ENCODE results near the gene CEBPZ. TPM values are rescaled to one million over a fixed set of nuclear protein-coding genes. Genes with fewer than 3 reads are reported as not detected.

The CEBPZ gene
- total and polyA plus RNA-seq, 2 of the 13 experiments (the other 11 are each of a cell fraction or from before 2014, with no cell fraction given), result 14.4 to 117 TPM

- Histone ChIP-seq H3K4me3 (replicated peaks in 1 of 3; ENCODE audit: insufficient read depth in 1 of 3, low read depth in 2 of 3, low read length in 3 of 3) (no peak overlapping the region; a peak in 1 of 6 replicates), H3K9ac (ENCODE audit: insufficient read depth, low read depth, low read length) (no peak overlapping the region), H3K27me3 (ENCODE audit: control insufficient read depth in 1 of 2, insufficient read depth in 2 of 2, low read length in 2 of 2) (peaks cover 2 to 14% of the 10 kb centered on the region in 2 experiments; a peak in 3 of 5 replicates), H3K4me2 (ENCODE audit: low read depth, low read length) (0 out of 2 replicates have a peak overlapping the region, but pooled peaks have one; percentile 13), H3K4me1 (ENCODE audit: insufficient read depth, low read length) (peaks cover 30% of the 10 kb centered on the region), H3K79me2 (ENCODE audit: insufficient read depth, low read length) (peaks cover 2% of the 10 kb centered on the region), H3K36me3 (replicated peaks in 1 of 2; ENCODE audit: control insufficient read depth in 1 of 2, insufficient read depth in 2 of 2, low read length in 2 of 2) (no peaks in the 10 kb centered on the region), H2AFZ (ENCODE audit: low read length) (no peak overlapping the region), H3K9me3 (ENCODE audit: low read length) (no peaks in the 10 kb centered on the region), H3K27ac (ENCODE audit: extremely low read length, insufficient read depth, low read length) (no peak overlapping the region), H4K20me1 (ENCODE audit: insufficient read depth, low read length) (no peaks in the 10 kb centered on the region)
- intact Hi-C loops (cut with micrococcal nuclease; ENCODE audit: unreplicated experiment) (no loop called here), in situ Hi-C loops (cut with HindIII; ENCODE audit: extremely low pct_ligation_motif_present, low pct_unique_long_range_greater_than_20kb) (no loop called here)
- ChIA-PET CTCF (ENCODE audit: low intra/inter-chr PET ratio, low total read pairs) (no interaction called here), POLR2A (interaction anchor here (0.7 to 2.9 kb wide), 2 partner anchors 35 to 40 kb away, joined by 3 to 9 read pairs; partner anchors contain the start of genes CEBPZ and NDUFAF7)
- ATAC-seq, result no peak
- FAIRE-seq, result no peak
- no TSS peak for BruUV-seq (replicated peaks)
- TF ChIP-seq, protein P1, sequence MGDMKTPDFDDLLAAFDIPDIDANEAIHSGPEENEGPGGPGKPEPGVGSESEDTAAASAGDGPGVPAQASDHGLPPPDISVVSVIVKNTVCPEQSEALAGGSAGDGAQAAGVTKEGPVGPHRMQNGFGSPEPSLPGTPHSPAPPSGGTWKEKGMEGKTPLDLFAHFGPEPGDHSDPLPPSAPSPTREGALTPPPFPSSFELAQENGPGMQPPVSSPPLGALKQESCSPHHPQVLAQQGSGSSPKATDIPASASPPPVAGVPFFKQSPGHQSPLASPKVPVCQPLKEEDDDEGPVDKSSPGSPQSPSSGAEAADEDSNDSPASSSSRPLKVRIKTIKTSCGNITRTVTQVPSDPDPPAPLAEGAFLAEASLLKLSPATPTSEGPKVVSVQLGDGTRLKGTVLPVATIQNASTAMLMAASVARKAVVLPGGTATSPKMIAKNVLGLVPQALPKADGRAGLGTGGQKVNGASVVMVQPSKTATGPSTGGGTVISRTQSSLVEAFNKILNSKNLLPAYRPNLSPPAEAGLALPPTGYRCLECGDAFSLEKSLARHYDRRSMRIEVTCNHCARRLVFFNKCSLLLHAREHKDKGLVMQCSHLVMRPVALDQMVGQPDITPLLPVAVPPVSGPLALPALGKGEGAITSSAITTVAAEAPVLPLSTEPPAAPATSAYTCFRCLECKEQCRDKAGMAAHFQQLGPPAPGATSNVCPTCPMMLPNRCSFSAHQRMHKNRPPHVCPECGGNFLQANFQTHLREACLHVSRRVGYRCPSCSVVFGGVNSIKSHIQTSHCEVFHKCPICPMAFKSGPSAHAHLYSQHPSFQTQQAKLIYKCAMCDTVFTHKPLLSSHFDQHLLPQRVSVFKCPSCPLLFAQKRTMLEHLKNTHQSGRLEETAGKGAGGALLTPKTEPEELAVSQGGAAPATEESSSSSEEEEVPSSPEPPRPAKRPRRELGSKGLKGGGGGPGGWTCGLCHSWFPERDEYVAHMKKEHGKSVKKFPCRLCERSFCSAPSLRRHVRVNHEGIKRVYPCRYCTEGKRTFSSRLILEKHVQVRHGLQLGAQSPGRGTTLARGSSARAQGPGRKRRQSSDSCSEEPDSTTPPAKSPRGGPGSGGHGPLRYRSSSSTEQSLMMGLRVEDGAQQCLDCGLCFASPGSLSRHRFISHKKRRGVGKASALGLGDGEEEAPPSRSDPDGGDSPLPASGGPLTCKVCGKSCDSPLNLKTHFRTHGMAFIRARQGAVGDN (CRISPR knock-in tag; IDR thresholded peaks at IDR 0.05), result 0 out of 2 replicates have a peak, but pooled peaks have one; percentile 14
- no peak for TF ChIP-seq MBD4 (IDR thresholded peaks at IDR 0.05; ENCODE audit: borderline replicate concordance, low read length)
- DNase-seq (ENCODE audit: low spot score), result no peak
- 53% methylated on average over 6 of the region's 6 CpGs for WGBS (ENCODE audit: low lambda C conversion rate)
Observed at GRCh38 chr2:37191747-37192146, 39.6 kb downstream of the CEBPZ start.

DNA sequence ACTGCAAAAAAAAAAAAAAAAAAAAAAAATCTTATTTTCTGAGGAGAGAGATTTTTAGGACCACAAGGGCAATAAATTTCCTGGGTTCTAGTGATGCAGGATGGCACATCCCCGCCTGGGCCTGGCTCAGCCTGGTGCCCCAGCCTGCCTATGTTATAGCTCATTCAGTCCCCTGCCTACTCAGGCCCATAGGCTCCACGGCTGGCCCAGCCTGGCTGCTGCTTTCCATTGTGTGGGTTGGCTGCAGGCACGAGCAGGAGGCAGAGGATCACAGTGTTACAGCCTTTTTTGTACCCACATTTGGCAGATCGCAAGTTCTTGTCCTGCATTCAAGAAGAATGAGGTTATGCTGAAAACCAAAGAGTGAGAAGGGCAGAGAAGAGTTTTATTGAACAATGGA lies 40.1 kb downstream of the CEBPZ start:
- DNase-seq (ENCODE audit: low spot score), result no peak

More for the DNA sequence above, 40.1 kb downstream of the CEBPZ start:
- Histone ChIP-seq H3K9me3 (ENCODE audit: low read length) (no peaks in the 10 kb centered on the region), H3K9ac (ENCODE audit: insufficient read depth, low read depth, low read length) (no peak overlapping the region), H3K79me2 (ENCODE audit: insufficient read depth, low read length) (no peaks in the 10 kb centered on the region), H3K27ac (ENCODE audit: extremely low read length, insufficient read depth, low read length) (no peak overlapping the region), H2AFZ (ENCODE audit: low read length) (no peak overlapping the region), H3K4me3 (replicated peaks in 1 of 3; ENCODE audit: insufficient read depth in 1 of 3, low read depth in 2 of 3, low read length in 3 of 3) (no peak overlapping the region), H3K36me3 (replicated peaks in 1 of 2; ENCODE audit: control insufficient read depth in 1 of 2, insufficient read depth in 2 of 2, low read length in 2 of 2) (no peaks in the 10 kb centered on the region), H3K4me1 (ENCODE audit: insufficient read depth, low read length) (peaks cover 30% of the 10 kb centered on the region), H4K20me1 (ENCODE audit: insufficient read depth, low read length) (no peaks in the 10 kb centered on the region), H3K4me2 (ENCODE audit: low read depth, low read length) (0 out of 2 replicates have a peak overlapping the region, but pooled peaks have one; percentile 13), H3K27me3 (ENCODE audit: control insufficient read depth in 1 of 2, insufficient read depth in 2 of 2, low read length in 2 of 2) (peaks cover 2 to 18% of the 10 kb centered on the region in 2 experiments; a peak in 3 of 5 replicates)
- FAIRE-seq (no peak), ATAC-seq (peak; percentile 16; the same call in 1 of the 3 replicates)
- ChIA-PET CTCF (ENCODE audit: low intra/inter-chr PET ratio, low total read pairs) (no interaction called here), POLR2A (interaction anchor here (0.7 to 2.9 kb wide), 2 partner anchors 36 to 40 kb away, joined by 3 to 9 read pairs; partner anchors contain the start of genes CEBPZ and NDUFAF7)
- intact Hi-C loops (cut with micrococcal nuclease; ENCODE audit: unreplicated experiment), result no loop called here
- TF ChIP-seq ZFP36L1 (CRISPR knock-in tag; IDR thresholded peaks at IDR 0.05), result no peak
- TF ChIP-seq, protein P2, sequence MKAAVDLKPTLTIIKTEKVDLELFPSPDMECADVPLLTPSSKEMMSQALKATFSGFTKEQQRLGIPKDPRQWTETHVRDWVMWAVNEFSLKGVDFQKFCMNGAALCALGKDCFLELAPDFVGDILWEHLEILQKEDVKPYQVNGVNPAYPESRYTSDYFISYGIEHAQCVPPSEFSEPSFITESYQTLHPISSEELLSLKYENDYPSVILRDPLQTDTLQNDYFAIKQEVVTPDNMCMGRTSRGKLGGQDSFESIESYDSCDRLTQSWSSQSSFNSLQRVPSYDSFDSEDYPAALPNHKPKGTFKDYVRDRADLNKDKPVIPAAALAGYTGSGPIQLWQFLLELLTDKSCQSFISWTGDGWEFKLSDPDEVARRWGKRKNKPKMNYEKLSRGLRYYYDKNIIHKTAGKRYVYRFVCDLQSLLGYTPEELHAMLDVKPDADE (CRISPR knock-in tag; IDR thresholded peaks at IDR 0.05), result no peak
- BruUV-seq (replicated peaks), result no TSS peak
- in situ Hi-C loops (cut with HindIII; ENCODE audit: extremely low pct_ligation_motif_present, low pct_unique_long_range_greater_than_20kb), result no loop called here
- WGBS (ENCODE audit: low lambda C conversion rate), result 27% methylated on average over 4 of the region's 4 CpGs
